HG03159 (cell line): ENCODE results near the gene NKIRAS1.

ENCODE experiments used
- ATAC-seq: cut with Tn5 transposase; IDR thresholded peaks from one replicate; pipeline ENCODE4 v1.9.1; 2021; ENCODE audit warnings: mild to moderate bottlenecking, moderate library complexity; ENCODE audit not compliant: unreplicated experiment

The NKIRAS1 gene

GRCh38 chr3:23916886-23917678 lies at the start of gene NKIRAS1, which contains the start of gene RPL15:
TSS of gene NKIRAS1 (minus strand) at chr3:23916990. CDS start at chr3:23910904, 6,086 bp downstream.
TSS of gene RPL15 (plus strand) at chr3:23917132. CDS start at chr3:23917860, 728 bp downstream.
- ATAC-seq: peak; percentile 95

GRCh38 chr3:23966328-23966727 lies 49.5 kb upstream of the NKIRAS1 start:
- ATAC-seq: no peak

DNA sequence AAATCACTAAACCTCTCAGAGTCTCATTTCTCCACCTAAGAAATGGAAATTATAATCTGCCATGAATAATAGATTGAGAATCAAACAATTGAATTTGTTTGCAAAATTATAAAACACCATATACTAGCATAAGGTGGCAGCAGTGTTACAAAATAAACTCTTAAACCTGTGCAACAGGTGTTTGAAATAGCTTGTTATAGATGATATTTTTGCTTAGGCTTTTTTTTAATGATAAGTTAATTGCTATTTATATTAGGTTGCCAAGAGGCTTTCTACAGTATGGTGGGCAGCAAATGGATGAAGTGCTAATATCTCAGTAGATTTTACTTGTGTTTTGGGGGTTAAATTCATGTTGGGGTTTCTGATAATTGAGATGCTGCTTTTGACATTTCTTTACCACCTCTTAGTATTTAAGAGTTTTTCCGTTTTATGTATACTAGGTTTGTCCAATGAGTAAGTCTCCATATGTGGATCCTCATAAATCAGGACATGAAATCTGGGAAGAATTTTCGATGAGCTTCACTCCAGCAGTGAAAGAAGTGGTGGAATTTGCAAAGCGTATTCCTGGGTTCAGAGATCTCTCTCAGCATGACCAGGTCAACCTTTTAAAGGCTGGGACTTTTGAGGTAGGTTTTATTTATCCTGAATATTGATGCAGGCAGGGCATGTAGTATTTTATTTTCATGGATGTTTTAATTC lies 47.9 kb upstream of the NKIRAS1 start:
- ATAC-seq: no peak

DNA sequence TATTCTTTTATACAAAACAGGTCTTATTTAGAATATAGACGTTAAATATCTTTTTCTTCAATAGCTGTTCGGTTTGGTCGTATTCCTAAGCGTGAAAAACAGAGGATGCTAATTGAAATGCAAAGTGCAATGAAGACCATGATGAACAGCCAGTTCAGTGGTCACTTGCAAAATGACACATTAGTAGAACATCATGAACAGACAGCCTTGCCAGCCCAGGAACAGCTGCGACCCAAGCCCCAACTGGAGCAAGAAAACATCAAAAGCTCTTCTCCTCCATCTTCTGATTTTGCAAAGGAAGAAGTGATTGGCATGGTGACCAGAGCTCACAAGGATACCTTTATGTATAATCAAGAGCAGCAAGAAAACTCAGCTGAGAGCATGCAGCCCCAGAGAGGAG lies 45.1 kb upstream of the NKIRAS1 start:
- ATAC-seq: no peak

DNA sequence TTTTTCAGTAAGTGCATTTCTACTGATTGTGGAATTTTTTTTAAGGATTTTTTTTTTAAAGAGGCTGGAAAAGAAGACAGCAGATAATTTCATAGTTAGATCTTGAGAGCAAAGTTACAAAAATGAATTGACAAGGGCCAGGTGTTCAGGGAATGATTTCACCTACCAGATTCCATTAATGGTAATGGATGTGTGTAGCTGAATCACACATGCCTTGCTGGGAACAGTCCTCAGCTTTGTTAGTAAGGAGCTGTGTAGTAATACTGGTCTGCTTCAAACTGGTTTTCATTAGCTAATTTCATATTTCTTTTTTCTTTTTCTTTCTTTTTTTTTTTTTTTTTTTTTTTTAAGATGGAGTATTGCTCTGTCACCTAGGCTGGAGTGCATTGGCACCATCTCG lies 44.3 kb upstream of the NKIRAS1 start:
- no peak for ATAC-seq

- ATAC-seq: no peak
These were observed 43.9 kb upstream of the NKIRAS1 start for GRCh38 chr3:23960649-23961048.

- ATAC-seq: no peak
These were observed 42.5 kb upstream of the NKIRAS1 start for GRCh38 chr3:23959135-23959900.

GRCh38 chr3:23956701-23957100 lies 39.9 kb upstream of the NKIRAS1 start:
- no peak for ATAC-seq

DNA sequence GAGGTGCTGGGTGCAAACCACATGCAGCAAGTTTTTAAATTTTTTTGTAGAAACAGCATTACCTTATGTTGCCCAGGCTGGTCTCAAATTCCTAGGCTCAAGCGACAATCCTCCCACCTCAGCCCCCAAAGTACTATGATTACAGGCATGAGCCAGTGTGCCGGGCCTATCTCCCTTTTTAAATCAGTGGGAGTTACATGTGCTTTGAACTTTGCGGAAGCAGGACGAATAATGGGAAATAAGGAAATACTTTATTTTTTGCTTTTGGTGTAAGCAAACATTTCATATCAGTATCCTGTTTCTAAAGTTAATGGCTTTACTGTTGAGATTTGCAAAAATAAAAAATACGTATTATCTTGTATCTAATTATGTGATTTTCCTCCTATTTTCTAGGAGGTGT lies 37.4 kb upstream of the NKIRAS1 start:
- ATAC-seq: no peak

DNA sequence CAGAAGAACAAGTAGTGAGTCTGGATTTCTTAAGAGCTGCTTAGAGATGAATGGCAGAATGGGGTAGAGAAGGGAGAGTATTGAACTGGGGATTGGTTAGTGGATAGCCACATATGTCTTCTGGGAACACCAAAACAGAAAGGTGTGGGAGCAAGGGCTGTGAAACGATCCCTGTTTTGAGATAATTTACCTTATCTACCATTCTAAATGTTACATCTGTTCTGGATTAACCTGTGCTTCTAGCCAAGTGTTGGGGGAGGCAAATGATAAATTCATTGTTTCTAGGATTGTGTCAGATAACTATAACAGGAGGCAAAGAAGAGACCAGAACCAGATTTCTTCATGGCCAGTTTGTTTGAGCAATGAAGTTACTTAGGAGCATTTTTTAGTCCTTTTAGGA lies 36.7 kb upstream of the NKIRAS1 start:
- no peak for ATAC-seq

- peak; percentile 39 for ATAC-seq
These were observed 35.9 kb upstream of the NKIRAS1 start for GRCh38 chr3:23952646-23953045.

GRCh38 chr3:23950293-23950692 lies 33.5 kb upstream of the NKIRAS1 start:
- peak; percentile 30 for ATAC-seq

DNA sequence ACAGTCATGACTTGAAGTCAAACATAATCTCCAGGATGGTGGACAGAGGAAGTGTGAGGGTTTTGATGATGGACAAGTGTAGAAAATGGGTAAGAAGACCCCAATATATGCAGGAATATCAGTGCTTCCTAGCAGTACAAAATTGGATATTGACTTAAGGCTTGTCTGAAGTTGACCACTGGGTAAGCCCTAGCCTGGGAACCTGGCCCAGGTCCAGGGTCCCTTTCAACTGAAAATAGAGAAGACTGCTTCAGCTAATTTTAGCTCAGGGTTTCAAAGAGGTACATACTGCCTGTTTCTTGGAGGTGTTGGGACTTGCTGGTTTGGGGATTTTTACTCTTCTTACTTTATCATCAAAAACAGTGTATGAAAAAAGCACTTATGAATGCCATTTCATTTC lies 33.0 kb upstream of the NKIRAS1 start:
- peak; percentile 10 for ATAC-seq

DNA sequence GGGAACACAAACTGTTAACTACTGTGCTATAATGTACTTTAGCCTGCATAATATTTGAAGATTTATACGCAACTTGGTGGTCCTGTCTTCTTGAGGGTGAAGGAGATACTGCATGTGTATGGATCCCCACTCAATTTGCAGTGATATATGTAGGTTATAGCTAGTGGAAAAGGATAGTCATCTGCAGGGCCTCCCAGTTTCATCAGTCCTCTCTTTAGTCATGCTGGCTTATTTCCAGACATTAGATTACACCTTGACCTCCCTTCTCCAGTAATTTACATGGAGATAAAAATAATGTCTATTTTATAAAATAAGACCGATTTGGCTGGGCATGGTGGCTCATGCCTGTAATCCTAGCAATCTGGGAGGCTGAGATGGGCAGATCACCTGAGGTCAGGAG lies 32.0 kb upstream of the NKIRAS1 start:
- no peak for ATAC-seq

GRCh38 chr3:23945913-23946687 lies 29.3 kb upstream of the NKIRAS1 start:
- peak; percentile 76 for ATAC-seq

DNA sequence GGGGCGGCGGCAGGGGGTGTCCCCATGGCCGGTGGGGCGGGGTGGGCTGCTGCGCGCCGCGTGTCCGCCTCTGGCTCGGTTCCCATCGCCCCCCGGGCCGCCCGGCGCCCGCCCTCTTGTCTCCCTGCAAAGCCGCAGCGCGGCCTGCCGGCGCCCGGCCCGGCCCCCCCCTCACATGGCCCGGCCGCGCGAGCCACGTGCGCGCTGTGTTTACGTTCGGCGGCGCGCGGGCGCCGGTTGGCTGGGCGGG lies 28.8 kb upstream of the NKIRAS1 start:
- no peak for ATAC-seq

- ATAC-seq: peak; percentile 60
These were observed 28.3 kb upstream of the NKIRAS1 start, which contains the start of gene NR1D2 for GRCh38 chr3:23944861-23945662. TSS of gene NR1D2 (plus strand) at chr3:23945286. CDS start at chr3:23945579, 293 bp downstream.

DNA sequence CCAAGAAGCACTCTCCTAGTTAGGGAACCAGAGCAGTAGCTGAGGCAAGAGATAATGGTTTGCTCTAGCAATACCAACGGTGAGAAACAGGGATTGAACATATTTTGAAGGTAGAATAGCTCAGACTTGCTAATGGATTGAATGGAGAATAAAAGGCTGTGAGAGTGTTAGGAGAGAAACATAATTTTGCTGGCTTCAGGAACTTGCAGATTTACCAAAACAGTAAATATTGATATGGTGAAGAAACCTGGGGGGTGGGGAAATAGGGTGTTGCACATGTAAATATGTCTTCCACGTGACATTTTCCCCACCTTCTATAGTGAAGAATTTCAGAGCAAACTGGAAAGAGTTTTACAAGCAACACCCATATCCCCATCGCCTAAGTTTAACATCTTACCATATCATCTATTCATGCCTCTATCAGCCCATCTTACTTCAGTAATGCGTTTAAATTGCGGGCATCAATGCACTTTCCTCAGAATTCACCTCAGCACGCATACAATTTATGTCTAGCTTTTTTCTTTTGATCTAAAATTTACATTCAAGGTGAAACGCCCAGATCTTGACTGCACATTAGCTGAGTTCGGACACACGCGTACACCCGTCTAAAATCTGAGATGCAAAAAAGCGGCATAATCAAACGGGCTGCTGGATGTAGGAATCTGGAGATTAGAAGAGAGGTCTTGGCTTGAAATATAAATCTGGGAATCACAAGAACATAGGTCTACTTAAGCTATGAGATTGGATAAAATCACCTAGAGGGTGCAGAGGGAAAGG lies 27.4 kb upstream of the NKIRAS1 start:
- ATAC-seq: no peak

GRCh38 chr3:23942546-23942945 lies 25.8 kb upstream of the NKIRAS1 start:
- no peak for ATAC-seq
